GM12874 (cell line): ENCODE results near the gene SPP2.

Experiments
- CTCF ChIP-seq: IDR thresholded peaks from 2 replicates; pipeline ENCODE4 v1.5.1; 2011; ENCODE audit warnings: low read depth, mild to moderate bottlenecking, control low read depth, low read length, moderate library complexity; ENCODE audit not compliant: insufficient read depth

SPP2 gene

GRCh38 chr2:234050455-234051135, at the start of gene SPP2:
Gene SPP2 (plus strand): TSS chr2:234050702. CDS start chr2:234050787, 85 bp downstream.
- TF ChIP-seq CTCF = no peak

- TF ChIP-seq CTCF = no peak
These were observed 48.9 kb upstream of the SPP2 start for GRCh38 chr2:234001380-234002160.

GRCh38 chr2:234002281-234002680, 48.2 kb upstream of the SPP2 start:
- no peak for TF ChIP-seq CTCF

- no peak for TF ChIP-seq CTCF
These were observed 46.4 kb upstream of the SPP2 start for GRCh38 chr2:234003972-234004617.

GRCh38 chr2:234005126-234005525, 45.4 kb upstream of the SPP2 start:
- no peak for TF ChIP-seq CTCF

GRCh38 chr2:234006501-234006900, 44.0 kb upstream of the SPP2 start:
- TF ChIP-seq CTCF = no peak

- no peak for TF ChIP-seq CTCF
These were observed 36.1 kb upstream of the SPP2 start for GRCh38 chr2:234014427-234014826.
